GM12865 (cell line): ENCODE data around the gene RIT2.

Source experiments
- DNase-seq: peaks from one replicate; pipeline ENCODE4 v3.0.0; 2010; ENCODE audit warnings: low read depth
- H3K4me3 ChIP-seq: 2 replicates; pipeline ENCODE4 v1.5.1; 2011; ENCODE audit warnings: mild to moderate bottlenecking, low read depth, low read length, control low read depth
- TF ChIP-seq, protein P1 (sequence below): IDR thresholded peaks from 2 replicates; pipeline ENCODE4 v1.5.1; 2011; ENCODE audit warnings: low read length, control low read depth, low read depth, inconsistent platforms; ENCODE audit not compliant: insufficient read depth; ENCODE audit errors: missing control alignments

Gene RIT2

DNA sequence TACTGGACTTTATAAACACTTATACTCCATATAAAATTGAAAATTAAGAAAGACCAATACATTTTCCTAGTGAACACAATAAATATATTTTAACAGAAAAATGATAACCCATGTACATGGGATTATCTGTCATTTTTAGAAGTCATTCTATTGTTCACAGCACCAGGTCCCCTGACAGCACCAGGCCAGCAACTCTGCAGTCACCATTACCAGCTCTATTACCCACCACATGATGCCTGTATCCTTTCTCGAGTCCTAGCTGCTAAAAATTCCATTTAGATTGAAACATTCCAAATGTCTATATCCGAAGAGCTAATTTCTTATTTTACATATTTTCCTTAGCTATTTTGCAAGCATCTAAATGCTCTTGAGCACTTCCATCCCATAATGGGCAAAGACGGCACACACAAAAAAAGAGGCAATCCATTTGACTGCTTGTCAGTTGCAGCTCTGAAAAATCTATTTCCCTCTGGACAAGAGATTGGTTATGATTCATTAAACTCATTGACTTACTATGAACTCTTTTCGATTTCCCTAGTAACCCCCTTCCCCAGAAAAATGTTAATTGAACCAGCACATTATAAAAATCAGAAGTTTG is 336.9 kb downstream of the RIT2 start:
- DNase-seq = no peak
- TF ChIP-seq, protein P1, sequence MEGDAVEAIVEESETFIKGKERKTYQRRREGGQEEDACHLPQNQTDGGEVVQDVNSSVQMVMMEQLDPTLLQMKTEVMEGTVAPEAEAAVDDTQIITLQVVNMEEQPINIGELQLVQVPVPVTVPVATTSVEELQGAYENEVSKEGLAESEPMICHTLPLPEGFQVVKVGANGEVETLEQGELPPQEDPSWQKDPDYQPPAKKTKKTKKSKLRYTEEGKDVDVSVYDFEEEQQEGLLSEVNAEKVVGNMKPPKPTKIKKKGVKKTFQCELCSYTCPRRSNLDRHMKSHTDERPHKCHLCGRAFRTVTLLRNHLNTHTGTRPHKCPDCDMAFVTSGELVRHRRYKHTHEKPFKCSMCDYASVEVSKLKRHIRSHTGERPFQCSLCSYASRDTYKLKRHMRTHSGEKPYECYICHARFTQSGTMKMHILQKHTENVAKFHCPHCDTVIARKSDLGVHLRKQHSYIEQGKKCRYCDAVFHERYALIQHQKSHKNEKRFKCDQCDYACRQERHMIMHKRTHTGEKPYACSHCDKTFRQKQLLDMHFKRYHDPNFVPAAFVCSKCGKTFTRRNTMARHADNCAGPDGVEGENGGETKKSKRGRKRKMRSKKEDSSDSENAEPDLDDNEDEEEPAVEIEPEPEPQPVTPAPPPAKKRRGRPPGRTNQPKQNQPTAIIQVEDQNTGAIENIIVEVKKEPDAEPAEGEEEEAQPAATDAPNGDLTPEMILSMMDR = no peak
- no peak overlapping the region for H3K4me3 ChIP-seq

DNA sequence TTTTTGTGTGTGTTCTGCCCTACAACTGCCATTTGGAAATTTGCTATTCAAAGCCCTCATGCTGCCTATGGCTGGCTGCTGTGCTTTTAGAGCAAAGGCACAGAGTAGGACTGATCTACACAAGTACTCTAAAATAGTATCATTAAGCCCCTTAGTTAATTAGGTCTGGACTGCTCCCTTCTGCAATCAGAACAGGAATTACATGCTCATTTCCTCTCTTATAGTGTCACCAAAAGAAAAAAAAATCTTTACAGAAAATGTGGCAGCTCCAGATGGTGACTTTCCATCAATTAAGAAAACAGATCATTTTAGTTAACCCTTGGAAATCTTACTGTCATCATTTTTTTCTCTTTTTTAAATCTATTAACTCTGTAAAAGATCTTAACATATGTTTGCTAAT is 337.5 kb downstream of the RIT2 start:
- no peak overlapping the region for H3K4me3 ChIP-seq
- no peak for DNase-seq
- TF ChIP-seq, protein P1 = no peak

DNA sequence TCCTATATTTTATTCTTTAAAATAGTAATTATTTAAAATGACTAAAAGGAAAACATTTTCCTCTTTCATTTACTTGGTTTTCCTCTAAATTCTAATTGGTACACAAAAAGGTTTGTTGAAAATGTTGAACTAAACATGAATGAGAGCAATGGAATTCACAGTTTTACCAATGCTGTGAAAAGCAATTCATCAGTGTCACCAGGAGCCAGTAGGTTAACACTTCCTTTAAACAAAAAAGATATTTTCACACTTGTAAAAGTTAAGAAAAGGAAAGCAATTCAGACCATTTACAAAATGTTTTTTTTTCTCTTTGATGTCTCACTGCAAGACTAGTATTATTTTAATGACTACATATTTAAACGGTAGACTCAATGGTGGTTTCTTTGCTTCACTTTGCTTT is 341.6 kb downstream of the RIT2 start:
- H3K4me3 ChIP-seq = no peak overlapping the region
- TF ChIP-seq, protein P1 = no peak
- DNase-seq = no peak

DNA sequence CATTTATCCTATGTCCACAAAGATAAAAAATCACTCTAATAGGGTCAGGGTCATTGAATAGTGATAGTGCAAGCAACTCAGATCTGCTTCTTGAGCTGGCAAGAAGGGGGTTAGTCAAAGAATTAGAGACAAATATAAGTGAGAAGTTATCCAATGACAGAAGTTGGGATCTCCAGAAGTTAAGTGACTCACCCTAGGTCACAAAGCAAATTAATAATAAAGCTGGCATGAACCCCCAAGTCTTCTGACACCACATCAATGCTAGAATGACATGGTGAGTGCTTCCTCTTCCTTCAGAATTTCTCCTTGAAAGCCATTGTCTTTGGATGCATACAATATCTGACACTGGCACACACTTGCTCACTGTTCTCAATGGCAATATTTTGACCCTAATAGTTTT is 343.5 kb downstream of the RIT2 start:
- no peak overlapping the region for H3K4me3 ChIP-seq
- DNase-seq = no peak
- TF ChIP-seq, protein P1 = no peak

DNA sequence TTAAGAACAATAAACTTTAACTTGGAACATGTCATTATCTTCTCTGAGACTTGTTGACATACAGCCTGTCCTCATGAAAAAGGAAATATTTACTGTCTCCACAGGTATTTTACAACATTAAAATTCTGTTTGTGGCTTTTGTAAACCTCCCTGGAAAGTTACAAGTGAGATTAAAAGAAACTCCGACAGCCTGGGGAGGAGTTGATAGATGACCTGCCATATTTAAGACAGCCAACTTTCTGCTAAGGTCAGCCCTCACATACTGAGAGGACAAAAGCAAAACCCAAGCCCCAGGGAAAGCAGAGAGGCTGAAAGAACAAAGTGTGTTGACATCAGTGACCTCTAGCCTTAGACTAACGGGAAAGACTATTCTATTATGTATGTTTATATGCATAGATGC is 350.2 kb downstream of the RIT2 start:
- DNase-seq = no peak
- no peak overlapping the region for H3K4me3 ChIP-seq
- TF ChIP-seq, protein P1 = no peak

DNA sequence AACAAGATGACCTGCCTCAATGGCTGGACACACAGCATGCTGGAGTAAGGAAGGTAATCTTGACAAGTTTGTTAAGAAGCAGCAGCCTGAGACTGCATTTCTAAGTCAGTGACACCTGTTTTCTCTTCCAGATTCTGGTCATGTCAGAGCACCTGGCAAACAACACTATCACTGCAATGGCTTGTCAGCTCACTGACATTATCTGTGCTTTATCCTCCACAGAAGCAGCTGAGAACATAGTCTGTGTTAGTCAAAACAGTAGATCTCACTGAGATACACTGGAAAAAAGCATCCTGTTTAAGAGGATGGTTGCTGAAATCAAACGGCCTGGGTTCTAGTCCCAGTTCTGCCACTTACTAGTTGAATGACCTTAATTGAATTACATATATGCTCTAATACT is 355.2 kb downstream of the RIT2 start:
- H3K4me3 ChIP-seq = no peak overlapping the region
- TF ChIP-seq, protein P1 = no peak
- DNase-seq = no peak

DNA sequence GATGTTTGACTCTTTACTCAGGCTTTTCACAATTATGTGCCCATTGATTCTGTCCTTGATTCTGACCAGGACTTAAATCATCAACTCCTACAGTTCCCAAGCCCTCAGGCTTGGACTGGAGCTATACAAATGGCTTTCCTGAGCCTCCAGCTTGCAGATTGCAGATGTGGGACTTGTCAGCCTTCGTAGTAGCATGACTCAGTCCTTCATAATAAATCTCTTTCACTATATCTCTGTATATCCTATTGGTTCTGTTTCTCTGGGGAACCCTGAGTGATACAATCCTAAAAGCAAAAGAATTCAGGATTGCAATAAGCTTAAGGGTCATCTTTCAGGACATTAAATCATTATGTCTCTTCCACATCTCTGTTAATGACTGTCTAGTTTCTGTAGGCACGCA is 356.6 kb downstream of the RIT2 start:
- TF ChIP-seq, protein P1 = no peak
- no peak overlapping the region for H3K4me3 ChIP-seq
- no peak for DNase-seq
